Neutrophil (primary cell): Measurements from ENCODE around the gene COMMD1.
A peak's percentile ranks its signal among the peaks of the same experiment; 100 is the strongest.
"Not testable (repeated sequence)": the region's sequence is repeated elsewhere in the genome, so short reads cannot be mapped to it uniquely, and the experiment has no call there.

Experiments
- H3K27ac ChIP-seq: fragments of 200-600 bp; sonication (generic); 2 replicates; pipeline ENCODE4 v1.5.1; 2016; ENCODE audit warnings: mild to moderate bottlenecking, moderate library complexity
- H3K27me3 ChIP-seq: fragments of 200-600 bp; sonication (generic); 2 replicates; pipeline ENCODE4 v1.6.0; 2016; ENCODE audit warnings: mild to moderate bottlenecking
- H3K36me3 ChIP-seq: fragments of 200-600 bp; sonication (generic); 2 replicates; pipeline ENCODE4 v1.5.1; 2017
- H3K4me1 ChIP-seq, 2 experiments: fragments of 200-600 bp in 1 of 2; sonication (generic) in 1 of 2; 1 replicate in 1 of 2; 2 replicates in 1 of 2; pipeline versions ENCODE4 v1.5.1 to v1.6.1; 2013 to 2016; ENCODE audit warnings: low read depth in 1 of 2, low read length in 1 of 2, mild to moderate bottlenecking in 1 of 2, moderate library complexity in 1 of 2; ENCODE audit not compliant: control insufficient read depth in 1 of 2, insufficient read depth in 1 of 2
- H3K4me3 ChIP-seq, 2 experiments: fragments of 200-600 bp in 1 of 2; sonication (generic) in 1 of 2; 1 replicate in 1 of 2; 2 replicates in 1 of 2; pipeline ENCODE4 v1.5.1; 2013 to 2016; ENCODE audit warnings: low read depth in 1 of 2, low read length in 1 of 2, mild to moderate bottlenecking in 1 of 2, moderate library complexity in 1 of 2
- H3K9me3 ChIP-seq: fragments of 200-600 bp; sonication (generic); 2 replicates; pipeline ENCODE4 v1.5.1; 2016
- TF ChIP-seq, protein P1 (sequence below): fragments of 200-600 bp; sonication (generic); IDR thresholded peaks from 2 replicates; pipeline ENCODE4 v1.5.1; 2016; ENCODE audit warnings: antibody characterized with exemption

Gene COMMD1

DNA sequence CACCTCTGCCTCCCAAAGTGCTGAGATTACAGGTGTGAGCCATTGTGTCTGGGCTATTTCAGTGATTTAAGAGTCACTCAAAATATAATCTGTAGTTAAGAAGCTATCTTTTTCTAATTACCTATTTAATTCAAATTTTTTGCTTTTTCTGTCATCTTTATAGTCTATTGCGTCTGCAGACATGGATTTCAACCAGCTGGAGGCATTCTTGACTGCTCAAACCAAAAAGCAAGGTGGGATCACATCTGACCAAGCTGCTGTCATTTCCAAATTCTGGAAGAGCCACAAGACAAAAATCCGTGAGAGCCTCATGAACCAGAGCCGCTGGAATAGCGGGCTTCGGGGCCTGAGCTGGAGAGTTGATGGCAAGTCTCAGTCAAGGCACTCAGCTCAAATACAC lies 95.1 kb downstream of the COMMD1 start:
- Histone ChIP-seq H3K4me1 (peaks cover 0 to 2% of the 10 kb centered on the region in 2 experiments), H3K4me3 (no peak overlapping the region), H3K9me3 (no peaks in the 10 kb centered on the region), H3K27me3 (no peaks in the 10 kb centered on the region), H3K36me3 (no peaks in the 10 kb centered on the region), H3K27ac (no peak overlapping the region)
- TF ChIP-seq, protein P1, sequence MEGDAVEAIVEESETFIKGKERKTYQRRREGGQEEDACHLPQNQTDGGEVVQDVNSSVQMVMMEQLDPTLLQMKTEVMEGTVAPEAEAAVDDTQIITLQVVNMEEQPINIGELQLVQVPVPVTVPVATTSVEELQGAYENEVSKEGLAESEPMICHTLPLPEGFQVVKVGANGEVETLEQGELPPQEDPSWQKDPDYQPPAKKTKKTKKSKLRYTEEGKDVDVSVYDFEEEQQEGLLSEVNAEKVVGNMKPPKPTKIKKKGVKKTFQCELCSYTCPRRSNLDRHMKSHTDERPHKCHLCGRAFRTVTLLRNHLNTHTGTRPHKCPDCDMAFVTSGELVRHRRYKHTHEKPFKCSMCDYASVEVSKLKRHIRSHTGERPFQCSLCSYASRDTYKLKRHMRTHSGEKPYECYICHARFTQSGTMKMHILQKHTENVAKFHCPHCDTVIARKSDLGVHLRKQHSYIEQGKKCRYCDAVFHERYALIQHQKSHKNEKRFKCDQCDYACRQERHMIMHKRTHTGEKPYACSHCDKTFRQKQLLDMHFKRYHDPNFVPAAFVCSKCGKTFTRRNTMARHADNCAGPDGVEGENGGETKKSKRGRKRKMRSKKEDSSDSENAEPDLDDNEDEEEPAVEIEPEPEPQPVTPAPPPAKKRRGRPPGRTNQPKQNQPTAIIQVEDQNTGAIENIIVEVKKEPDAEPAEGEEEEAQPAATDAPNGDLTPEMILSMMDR = no peak

DNA sequence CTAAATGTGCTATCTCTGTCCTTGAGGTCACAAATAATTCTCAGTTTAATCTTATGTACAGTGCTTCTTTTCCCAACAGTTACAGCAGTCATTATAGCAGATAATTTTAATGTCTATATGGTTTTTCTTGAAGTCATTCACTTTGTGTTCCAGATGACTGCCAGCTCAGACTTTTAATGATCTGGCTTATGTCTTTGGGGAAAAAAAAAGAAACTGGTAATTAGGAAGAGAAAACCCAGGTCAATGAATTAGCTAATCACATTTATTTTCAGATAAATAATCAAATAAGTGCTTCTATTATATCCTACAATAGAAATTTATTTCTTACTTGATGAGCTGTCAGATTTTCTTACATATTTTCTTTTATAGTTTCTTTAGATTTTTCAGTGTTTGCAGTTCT lies 96.0 kb downstream of the COMMD1 start:
- Histone ChIP-seq H3K4me3 (no peak overlapping the region), H3K9me3 (no peaks in the 10 kb centered on the region), H3K36me3 (no peaks in the 10 kb centered on the region), H3K27me3 (no peaks in the 10 kb centered on the region), H3K4me1 (no peaks in the 10 kb centered on the region), H3K27ac (no peak overlapping the region)
- TF ChIP-seq, protein P1 = no peak

DNA sequence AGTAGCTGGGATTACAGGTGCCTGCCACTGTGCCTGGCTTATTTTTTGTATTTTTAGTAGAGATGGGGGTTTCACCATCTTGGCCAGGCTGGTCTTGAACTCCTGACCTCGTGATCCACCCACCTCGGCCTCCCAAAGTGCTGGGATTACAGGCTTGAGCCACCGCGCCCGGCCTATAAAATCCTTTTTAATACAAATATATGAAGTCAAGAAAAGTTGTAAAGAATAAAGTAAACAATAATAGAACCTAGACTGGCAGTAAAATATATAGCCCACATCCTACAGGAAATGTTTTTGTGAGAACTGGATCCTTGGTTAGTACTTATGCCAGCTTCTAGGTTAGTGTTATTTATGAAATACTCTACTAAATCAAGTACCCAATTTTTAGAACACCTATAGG lies 99.0 kb downstream of the COMMD1 start:
- not testable (repeated sequence) for H3K4me1 ChIP-seq, H3K27ac ChIP-seq, H3K9me3 ChIP-seq, H3K4me3 ChIP-seq, H3K36me3 ChIP-seq, H3K27me3 ChIP-seq

DNA sequence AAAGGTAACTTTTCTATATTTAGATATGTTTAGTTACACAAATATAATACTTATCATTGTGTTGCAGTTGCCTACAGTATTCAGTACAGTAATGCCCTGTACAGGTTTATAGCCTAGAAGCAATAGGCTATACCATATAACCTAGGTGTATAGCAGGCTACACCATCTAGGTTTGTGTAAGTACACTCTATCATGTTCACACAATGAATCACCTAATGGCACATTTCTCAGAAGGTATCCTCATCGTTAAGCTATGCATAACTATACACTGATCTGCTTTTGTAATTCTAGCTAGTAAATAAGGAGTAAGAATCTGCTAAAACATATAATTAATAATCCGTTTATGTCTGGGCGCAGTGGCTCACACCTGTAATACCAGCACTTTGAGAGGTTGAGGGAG lies 102.1 kb downstream of the COMMD1 start:
- H3K4me3 ChIP-seq = no peak overlapping the region

DNA sequence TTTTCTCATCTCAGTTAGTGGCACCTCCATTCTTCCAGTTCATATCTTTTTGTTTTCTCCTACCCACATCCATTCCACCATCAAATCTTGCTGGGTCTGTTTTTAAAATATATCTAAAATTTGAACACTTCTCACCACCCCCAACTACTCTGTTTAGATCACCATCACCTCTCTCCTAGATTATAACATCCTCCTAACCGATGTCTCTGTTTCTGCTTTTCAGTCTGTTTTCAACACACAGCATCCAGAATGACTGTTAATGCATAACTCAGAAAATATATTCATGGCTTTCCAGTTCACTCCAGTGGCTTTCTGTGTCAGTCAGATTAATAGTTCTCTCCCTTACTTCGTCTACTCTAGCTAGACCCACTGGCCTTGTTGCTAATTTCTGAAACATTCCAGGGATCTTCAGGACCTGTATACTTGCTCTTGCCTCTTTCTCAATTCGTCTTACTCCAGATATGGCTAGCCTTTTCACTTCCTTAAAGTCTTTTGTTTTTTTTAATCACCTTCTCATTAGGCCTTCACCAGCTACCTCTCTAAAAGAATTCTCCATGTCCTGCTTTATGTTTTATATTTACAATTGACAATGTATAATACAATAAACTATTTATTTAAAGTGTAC lies 105.3 kb downstream of the COMMD1 start:
- Histone ChIP-seq H3K36me3 (no peaks in the 10 kb centered on the region), H3K4me3 (no peak overlapping the region), H3K4me1 (peaks cover 31 to 42% of the 10 kb centered on the region in 2 experiments), H3K27me3 (no peaks in the 10 kb centered on the region), H3K9me3 (no peaks in the 10 kb centered on the region), H3K27ac (peak overlapping the region; percentile 79)
- TF ChIP-seq, protein P1 = no peak

More for the DNA sequence above, 102.1 kb downstream of the COMMD1 start:
- Histone ChIP-seq H3K36me3 (no peaks in the 10 kb centered on the region), H3K27me3 (no peaks in the 10 kb centered on the region), H3K9me3 (no peaks in the 10 kb centered on the region), H3K4me1 (peaks cover 14 to 19% of the 10 kb centered on the region in 2 experiments), H3K27ac (no peak overlapping the region)
- TF ChIP-seq, protein P1 = no peak

DNA sequence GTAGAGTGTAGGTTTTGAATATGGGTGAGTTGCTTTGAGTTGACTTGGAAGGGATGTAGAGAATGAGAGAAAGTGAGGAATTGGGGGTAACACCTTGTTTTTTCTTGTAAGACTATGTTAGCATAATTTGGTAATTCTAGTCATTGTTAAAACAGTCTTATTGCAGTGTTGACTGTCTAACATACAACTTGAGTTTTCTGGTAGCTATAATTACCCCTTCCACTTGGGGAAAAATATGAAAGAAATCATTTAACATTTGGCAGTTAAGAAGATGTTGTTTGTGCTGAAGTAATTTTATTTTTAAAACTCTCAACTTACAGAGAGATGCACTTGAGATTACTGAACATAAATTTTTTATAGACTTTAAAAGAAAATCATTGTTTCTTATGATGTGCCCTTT lies 108.2 kb downstream of the COMMD1 start:
- peaks cover 44 to 57% of the 10 kb centered on the region in 2 experiments for H3K4me1 ChIP-seq

More for the DNA sequence above, 108.2 kb downstream of the COMMD1 start:
- TF ChIP-seq, protein P1 = no peak
- H3K27ac ChIP-seq = peak overlapping the region; percentile 22
- H3K4me3 ChIP-seq = no peak overlapping the region
- H3K36me3 ChIP-seq = no peaks in the 10 kb centered on the region
- H3K27me3 ChIP-seq = no peaks in the 10 kb centered on the region
- H3K9me3 ChIP-seq = no peaks in the 10 kb centered on the region
